ENCODE measurements around the gene NACC1. TPM values are rescaled to one million over a fixed set of nuclear protein-coding genes. Genes with fewer than 3 reads are reported as not detected.

The NACC1 gene
- total and polyA plus RNA-seq, 2 of the 8 experiments (the other 6 are each of a cell fraction or from before 2014, with no cell fraction given): 234 to 301 TPM

DNA sequence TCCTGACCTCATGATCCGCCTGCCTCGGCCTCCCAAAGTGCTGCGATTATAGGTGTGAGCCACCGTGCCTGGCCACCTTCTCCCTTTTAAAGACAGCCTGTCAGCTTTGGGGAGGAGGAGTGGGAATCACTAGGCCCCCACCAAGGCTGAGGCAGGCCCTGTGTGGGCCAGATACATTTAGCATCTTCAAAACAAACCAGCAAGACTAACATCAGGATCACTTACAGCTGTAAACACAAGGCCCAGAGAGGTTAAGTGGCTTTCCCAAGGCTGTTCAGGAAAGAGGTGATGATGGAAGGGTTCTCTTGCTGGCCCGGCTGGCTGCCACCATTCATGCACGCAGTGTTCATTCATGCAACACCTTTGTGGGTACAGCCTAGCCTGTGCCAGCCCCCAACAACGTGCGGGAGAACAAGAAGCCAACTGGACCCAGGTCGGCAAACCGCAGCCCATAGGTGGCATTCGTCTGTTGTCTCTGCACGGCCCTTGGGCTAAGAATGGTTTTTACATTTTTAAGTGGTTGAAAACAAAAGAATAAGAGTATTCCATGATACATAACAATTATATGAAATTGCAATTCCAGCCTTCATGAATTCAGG is 55.2 kb downstream of the NACC1 start:
- Histone ChIP-seq H2BK120ac (replicated peaks; ENCODE audit: low read depth, low read length) (no peak overlapping the region), H3K4me2 (ENCODE audit: insufficient read depth in 1 of 2, low read depth in 2 of 2, low read length in 2 of 2) (no peak overlapping the region), H3K9me3 (ENCODE audit: insufficient read depth in 2 of 2, low read depth in 1 of 2, low read length in 1 of 2) (no peaks in the 10 kb centered on the region), H3K79me1 (ENCODE audit: low read depth, low read length) (no peaks in the 10 kb centered on the region), H3K27me3 (replicated peaks in 1 of 4; ENCODE audit: control insufficient read depth in 3 of 4, extremely low read depth in 1 of 4, insufficient read depth in 3 of 4, low read length in 3 of 4) (no peaks in the 10 kb centered on the region), H4K20me1 (replicated peaks in 1 of 2; ENCODE audit: control insufficient read depth in 1 of 2, insufficient read depth in 2 of 2, low read length in 2 of 2) (no peaks in the 10 kb centered on the region), H3K23me2 (ENCODE audit: low read depth, low read length) (no peaks in the 10 kb centered on the region), H4K8ac (ENCODE audit: extremely low read depth, insufficient read depth, low read length) (no peak overlapping the region), H2AFZ (ENCODE audit: low read length) (no peak overlapping the region), H2BK20ac (ENCODE audit: low read length) (no peak overlapping the region), H2AK5ac (ENCODE audit: low read depth, low read length) (0 out of 2 replicates have a peak overlapping the region, but pooled peaks have one; percentile 39), H3K18ac (ENCODE audit: extremely low read depth, low read length) (no peak overlapping the region), H3K4me3 (ENCODE audit: extremely low read depth in 1 of 4, insufficient read depth in 2 of 4, low read depth in 3 of 4, low read length in 4 of 4) (no peak overlapping the region), H2BK15ac (ENCODE audit: low read length) (no peak overlapping the region), H3K4me1 (replicated peaks in 1 of 4; ENCODE audit: control insufficient read depth in 3 of 4, insufficient read depth in 4 of 4, low read length in 3 of 4) (peaks cover 0 to 5% (median 1%) of the 10 kb centered on the region in 4 experiments; a peak in 3 of 7 replicates), H3K79me2 (ENCODE audit: control insufficient read depth in 1 of 2, insufficient read depth in 2 of 2, low read length in 2 of 2) (no peaks in the 10 kb centered on the region), H3K14ac (ENCODE audit: insufficient read length) (no peak overlapping the region), H4K91ac (replicated peaks; ENCODE audit: insufficient read length, low read length) (no peak overlapping the region), H4K5ac (ENCODE audit: insufficient read length, low read depth, low read length) (no peak overlapping the region), H3K4ac (replicated peaks; ENCODE audit: insufficient read length, low read depth, low read length) (no peak overlapping the region), H2BK12ac (ENCODE audit: low read depth, low read length) (no peak overlapping the region), H2BK5ac (ENCODE audit: low read depth, low read length) (no peak overlapping the region), H3K23ac (ENCODE audit: insufficient read length) (no peak overlapping the region), H3K56ac (replicated peaks; ENCODE audit: insufficient read length, low read depth, low read length) (no peak overlapping the region), H3K36me3 (ENCODE audit: control insufficient read depth in 2 of 4, insufficient read depth in 4 of 4, low read length in 3 of 4) (no peaks in the 10 kb centered on the region), H3K27ac (ENCODE audit: low read depth, low read length) (no peak overlapping the region), H3K9ac (replicated peaks in 1 of 4; ENCODE audit: extremely low read depth in 1 of 4, low read depth in 3 of 4, low read length in 3 of 4) (no peak overlapping the region)
- POLR2A ChIA-PET (ENCODE audit: partially characterized antibody): interaction anchor here (0.8 to 5.5 kb wide), 6 partner anchors 9 to 53 kb away, joined by 3 to 41 read pairs (median 6); no protein-coding TSS in a partner anchor
- FAIRE-seq (no peak), DNase-seq (ENCODE audit: low read depth in 1 of 2, low spot score in 2 of 2) (no peak)
- CTCF ChIA-PET (ENCODE audit: partially characterized antibody): interaction anchor here (0.5 to 1.6 kb wide), 4 partner anchors 9 to 22 kb away, joined by 3 to 6 read pairs (median 4); no protein-coding TSS in a partner anchor
- 90% methylated on average over 12 of the region's 12 CpGs; no CpG with 5 or more reads in 1 of the 2 experiments for WGBS, 2 experiments (ENCODE audit: extremely low coverage in 1 of 2, insufficient coverage in 1 of 2, insufficient read length in 1 of 2, insufficient replicate concordance in 2 of 2, low coverage in 1 of 2, low lambda C conversion rate in 2 of 2, missing lambda C conversion rate in 1 of 2)
- TF ChIP-seq, protein P1, sequence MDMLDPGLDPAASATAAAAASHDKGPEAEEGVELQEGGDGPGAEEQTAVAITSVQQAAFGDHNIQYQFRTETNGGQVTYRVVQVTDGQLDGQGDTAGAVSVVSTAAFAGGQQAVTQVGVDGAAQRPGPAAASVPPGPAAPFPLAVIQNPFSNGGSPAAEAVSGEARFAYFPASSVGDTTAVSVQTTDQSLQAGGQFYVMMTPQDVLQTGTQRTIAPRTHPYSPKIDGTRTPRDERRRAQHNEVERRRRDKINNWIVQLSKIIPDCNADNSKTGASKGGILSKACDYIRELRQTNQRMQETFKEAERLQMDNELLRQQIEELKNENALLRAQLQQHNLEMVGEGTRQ (IDR thresholded peaks at IDR 0.05; ENCODE audit: low read length): no peak
- no peak for TF ChIP-seq ASH2L (IDR thresholded peaks at IDR 0.05; ENCODE audit: low read length)
- no peak for TF ChIP-seq BACH1 (IDR thresholded peaks at IDR 0.05; ENCODE audit: low read length)
- TF ChIP-seq CBX8 (IDR thresholded peaks at IDR 0.05; ENCODE audit: borderline replicate concordance, low read depth, low read length): no peak
- no peak for TF ChIP-seq SP2 (IDR thresholded peaks at IDR 0.05; ENCODE audit: low read length)
- no peak for TF ChIP-seq SAP30 (IDR thresholded peaks at IDR 0.05; ENCODE audit: insufficient read depth, insufficient replicate concordance, low read length)
- TF ChIP-seq EP300 (IDR thresholded peaks at IDR 0.05; ENCODE audit: borderline replicate concordance in 1 of 2, low read depth in 2 of 2, low read length in 2 of 2): no peak
- TF ChIP-seq FOSL1 (IDR thresholded peaks at IDR 0.05; ENCODE audit: insufficient read depth, low read depth, low read length): no peak
- TF ChIP-seq CEBPB (IDR thresholded peaks at IDR 0.05; ENCODE audit: low read depth, low read length): no peak
- no peak for TF ChIP-seq SP4 (IDR thresholded peaks at IDR 0.05; ENCODE audit: low read length)
- TF ChIP-seq JUN (IDR thresholded peaks at IDR 0.05; ENCODE audit: low read depth, low read length): no peak
- no peak for TF ChIP-seq CREB1 (IDR thresholded peaks at IDR 0.05)
- TF ChIP-seq SIN3A (conservative IDR thresholded peaks at IDR 0.05 in 1 of 2, IDR thresholded peaks at IDR 0.05 in 1 of 2; ENCODE audit: low read depth in 1 of 2, low read length in 2 of 2): no peak

Data from H1 (cell line).